ENCODE data around the gene ACCSL. TPM values are rescaled to one million over a fixed set of nuclear protein-coding genes. Genes with fewer than 3 reads are reported as not detected.

ACCSL gene
- polyA plus RNA-seq, 1 donor (not counting 4 experiments of a cell fraction or from before 2014, with no cell fraction given) = not detected

DNA sequence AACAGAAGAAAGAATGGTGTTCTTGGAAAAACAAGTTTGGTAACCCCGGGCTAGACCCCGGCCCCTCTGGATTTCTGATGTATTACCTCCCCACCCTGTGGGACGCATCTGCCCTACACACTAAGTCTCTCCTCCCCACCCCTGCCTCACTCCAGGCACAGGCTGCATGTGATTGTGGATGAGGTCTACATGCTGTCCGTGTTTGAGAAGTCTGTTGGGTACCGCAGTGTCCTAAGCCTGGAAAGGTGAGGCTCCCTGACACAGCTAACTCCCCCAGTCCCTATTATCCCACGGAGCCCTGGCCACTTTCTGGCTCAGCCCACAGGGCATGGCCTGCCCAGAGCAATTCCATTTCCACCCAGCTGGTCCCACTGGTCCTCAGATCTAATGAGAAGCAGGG is 31.6 kb downstream of the ACCSL start:
- no peak for FAIRE-seq
- Histone ChIP-seq H3K36me3 (ENCODE audit: control insufficient read depth in 2 of 2, extremely low read depth in 1 of 2, insufficient read depth in 2 of 2, low read length in 2 of 2) (peaks cover 0 to under 1% of the 10 kb centered on the region in 2 experiments), H3K27ac (ENCODE audit: control insufficient read depth, insufficient read depth, low read length) (no peak overlapping the region), H3K9ac (ENCODE audit: control insufficient read depth, extremely low read depth, insufficient read depth, low read length) (no peak overlapping the region), H3K79me2 (ENCODE audit: control insufficient read depth, insufficient read depth, low read length) (no peaks in the 10 kb centered on the region), H3K9me3 (ENCODE audit: control insufficient read depth, low read depth, low read length) (no peaks in the 10 kb centered on the region), H3K27me3 (ENCODE audit: control insufficient read depth, extremely low read depth, insufficient read depth, low read length) (no peaks in the 10 kb centered on the region), H4K20me1 (ENCODE audit: control insufficient read depth, extremely low read depth, insufficient read depth, low read length) (no peaks in the 10 kb centered on the region), H3K9me1 (ENCODE audit: control insufficient read depth, extremely low read depth, insufficient read depth, low read length) (no peaks in the 10 kb centered on the region), H2AFZ (ENCODE audit: control insufficient read depth, low read length) (no peak overlapping the region), H3K4me1 (ENCODE audit: control insufficient read depth, extremely low read depth, insufficient read depth, low read length) (no peaks in the 10 kb centered on the region), H3K4me2 (ENCODE audit: control insufficient read depth, extremely low read depth, insufficient read depth, low read depth, low read length) (no peak overlapping the region), H3K4me3 (ENCODE audit: control insufficient read depth in 2 of 3, extremely low read depth in 1 of 3, insufficient read depth in 2 of 3, low read depth in 1 of 3, low read length in 3 of 3) (no peak overlapping the region)
- no peak for DNase-seq (ENCODE audit: low read depth, low spot score)
- dilution Hi-C loops (cut with MboI; ENCODE audit: extremely low pct_ligation_motif_present, low sequenced_read_pairs) = no loop called here
- no peak for TF ChIP-seq EZH2 (IDR thresholded peaks at IDR 0.05; ENCODE audit: low read length)
- TF ChIP-seq, protein P1, sequence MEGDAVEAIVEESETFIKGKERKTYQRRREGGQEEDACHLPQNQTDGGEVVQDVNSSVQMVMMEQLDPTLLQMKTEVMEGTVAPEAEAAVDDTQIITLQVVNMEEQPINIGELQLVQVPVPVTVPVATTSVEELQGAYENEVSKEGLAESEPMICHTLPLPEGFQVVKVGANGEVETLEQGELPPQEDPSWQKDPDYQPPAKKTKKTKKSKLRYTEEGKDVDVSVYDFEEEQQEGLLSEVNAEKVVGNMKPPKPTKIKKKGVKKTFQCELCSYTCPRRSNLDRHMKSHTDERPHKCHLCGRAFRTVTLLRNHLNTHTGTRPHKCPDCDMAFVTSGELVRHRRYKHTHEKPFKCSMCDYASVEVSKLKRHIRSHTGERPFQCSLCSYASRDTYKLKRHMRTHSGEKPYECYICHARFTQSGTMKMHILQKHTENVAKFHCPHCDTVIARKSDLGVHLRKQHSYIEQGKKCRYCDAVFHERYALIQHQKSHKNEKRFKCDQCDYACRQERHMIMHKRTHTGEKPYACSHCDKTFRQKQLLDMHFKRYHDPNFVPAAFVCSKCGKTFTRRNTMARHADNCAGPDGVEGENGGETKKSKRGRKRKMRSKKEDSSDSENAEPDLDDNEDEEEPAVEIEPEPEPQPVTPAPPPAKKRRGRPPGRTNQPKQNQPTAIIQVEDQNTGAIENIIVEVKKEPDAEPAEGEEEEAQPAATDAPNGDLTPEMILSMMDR (optimal IDR thresholded peaks at IDR 0.05 in 1 of 3, IDR thresholded peaks at IDR 0.05 in 1 of 3, conservative IDR thresholded peaks at IDR 0.05 in 1 of 3; ENCODE audit: extremely low read depth in 1 of 3, insufficient read depth in 2 of 3, low read length in 3 of 3) = no peak

DNA sequence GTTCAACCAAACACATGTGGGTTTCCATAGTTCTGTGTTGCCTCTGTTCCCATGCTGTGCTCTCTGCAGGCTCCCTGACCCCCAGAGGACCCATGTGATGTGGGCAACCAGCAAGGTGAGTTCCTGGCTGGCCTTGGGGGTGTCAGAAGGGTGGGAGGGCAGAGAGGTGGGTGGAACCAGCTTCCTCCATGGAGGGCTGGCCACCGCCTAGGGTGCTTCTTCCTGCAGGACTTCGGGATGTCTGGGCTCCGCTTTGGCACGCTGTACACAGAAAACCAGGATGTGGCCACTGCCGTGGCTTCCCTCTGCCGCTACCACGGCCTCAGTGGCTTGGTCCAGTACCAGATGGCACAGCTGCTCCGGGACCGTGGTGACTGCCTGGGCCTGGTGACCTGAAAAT is 33.2 kb downstream of the ACCSL start:
- dilution Hi-C loops (cut with MboI; ENCODE audit: extremely low pct_ligation_motif_present, low sequenced_read_pairs) = no loop called here

More for the DNA sequence above, 33.2 kb downstream of the ACCSL start:
- no peak overlapping the region for H3K4me3 ChIP-seq (ENCODE audit: control insufficient read depth in 2 of 3, extremely low read depth in 1 of 3, insufficient read depth in 2 of 3, low read depth in 1 of 3, low read length in 3 of 3)
- no peak overlapping the region for H3K27ac ChIP-seq (ENCODE audit: control insufficient read depth, insufficient read depth, low read length)
- no peaks in the 10 kb centered on the region for H3K79me2 ChIP-seq (ENCODE audit: control insufficient read depth, insufficient read depth, low read length)
- no peaks in the 10 kb centered on the region for H3K27me3 ChIP-seq (ENCODE audit: control insufficient read depth, extremely low read depth, insufficient read depth, low read length)
- DNase-seq (ENCODE audit: low read depth, low spot score) (no peak), FAIRE-seq (no peak)
- no peaks in the 10 kb centered on the region for H3K9me1 ChIP-seq (ENCODE audit: control insufficient read depth, extremely low read depth, insufficient read depth, low read length)
- TF ChIP-seq, protein P1 (optimal IDR thresholded peaks at IDR 0.05 in 1 of 3, IDR thresholded peaks at IDR 0.05 in 1 of 3, conservative IDR thresholded peaks at IDR 0.05 in 1 of 3; ENCODE audit: extremely low read depth in 1 of 3, insufficient read depth in 2 of 3, low read length in 3 of 3) = no peak
- no peaks in the 10 kb centered on the region for H3K4me1 ChIP-seq (ENCODE audit: control insufficient read depth, extremely low read depth, insufficient read depth, low read length)
- H4K20me1 ChIP-seq (ENCODE audit: control insufficient read depth, extremely low read depth, insufficient read depth, low read length) = no peaks in the 10 kb centered on the region
- H3K9ac ChIP-seq (ENCODE audit: control insufficient read depth, extremely low read depth, insufficient read depth, low read length) = no peak overlapping the region
- H3K4me2 ChIP-seq (ENCODE audit: control insufficient read depth, extremely low read depth, insufficient read depth, low read depth, low read length) = no peak overlapping the region
- no peak overlapping the region for H2AFZ ChIP-seq (ENCODE audit: control insufficient read depth, low read length)
- H3K9me3 ChIP-seq (ENCODE audit: control insufficient read depth, low read depth, low read length) = no peaks in the 10 kb centered on the region
- no peaks in the 10 kb centered on the region for H3K36me3 ChIP-seq (ENCODE audit: control insufficient read depth in 2 of 2, extremely low read depth in 1 of 2, insufficient read depth in 2 of 2, low read length in 2 of 2)
